Measurements from ENCODE around the gene C1QTNF7. TPM values are rescaled to one million over a fixed set of nuclear protein-coding genes. Genes with fewer than 3 reads are reported as not detected.

C1QTNF7 gene
- total RNA-seq, 1 donor from 2014 or later = not detected

DNA sequence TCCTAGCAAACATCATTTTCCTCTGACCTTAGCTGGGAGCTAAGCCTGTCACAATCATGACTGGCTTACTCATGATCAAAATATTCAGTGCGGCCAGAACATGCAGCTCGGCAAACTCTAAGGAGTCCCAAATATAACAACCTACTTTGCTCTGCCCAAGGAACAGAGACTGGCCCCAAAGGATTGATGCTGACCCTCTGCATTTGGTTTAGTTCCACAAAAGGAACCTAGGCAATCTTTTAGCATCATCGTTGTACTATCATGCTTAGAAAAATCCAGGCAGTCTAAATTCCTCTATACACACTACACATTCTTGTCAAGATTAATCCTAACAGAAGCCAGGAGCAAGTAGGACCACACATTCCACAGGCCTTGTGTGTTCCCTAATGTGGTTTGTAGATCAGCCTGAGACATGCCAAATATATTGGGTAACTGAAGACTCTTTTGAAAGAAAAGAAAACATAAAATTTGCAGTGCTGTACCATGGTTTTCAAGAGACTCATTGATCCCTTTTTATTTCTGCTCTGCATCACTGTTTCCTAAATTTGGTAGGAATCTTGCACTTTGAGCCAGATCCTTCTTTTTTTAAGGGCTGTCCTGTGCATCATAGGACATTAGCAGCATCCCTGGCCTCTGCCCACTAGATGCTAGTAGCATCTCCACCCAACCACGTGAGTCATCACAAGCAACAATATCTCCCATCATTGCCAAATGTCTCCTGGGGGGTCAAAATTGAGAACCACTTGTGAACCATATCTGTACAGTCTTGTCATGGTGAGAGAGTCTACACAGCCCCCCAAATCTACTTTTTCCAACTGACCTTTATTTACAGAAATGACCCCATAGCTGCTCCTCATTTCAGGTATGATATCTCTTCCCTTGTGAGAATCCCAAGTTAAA is 24.3 kb downstream of the C1QTNF7 start:
- no peak for DNase-seq (ENCODE audit: low read depth)
- no peak overlapping the region for H3K4me3 ChIP-seq (ENCODE audit: low read depth, low read length)
- TF ChIP-seq, protein P1, sequence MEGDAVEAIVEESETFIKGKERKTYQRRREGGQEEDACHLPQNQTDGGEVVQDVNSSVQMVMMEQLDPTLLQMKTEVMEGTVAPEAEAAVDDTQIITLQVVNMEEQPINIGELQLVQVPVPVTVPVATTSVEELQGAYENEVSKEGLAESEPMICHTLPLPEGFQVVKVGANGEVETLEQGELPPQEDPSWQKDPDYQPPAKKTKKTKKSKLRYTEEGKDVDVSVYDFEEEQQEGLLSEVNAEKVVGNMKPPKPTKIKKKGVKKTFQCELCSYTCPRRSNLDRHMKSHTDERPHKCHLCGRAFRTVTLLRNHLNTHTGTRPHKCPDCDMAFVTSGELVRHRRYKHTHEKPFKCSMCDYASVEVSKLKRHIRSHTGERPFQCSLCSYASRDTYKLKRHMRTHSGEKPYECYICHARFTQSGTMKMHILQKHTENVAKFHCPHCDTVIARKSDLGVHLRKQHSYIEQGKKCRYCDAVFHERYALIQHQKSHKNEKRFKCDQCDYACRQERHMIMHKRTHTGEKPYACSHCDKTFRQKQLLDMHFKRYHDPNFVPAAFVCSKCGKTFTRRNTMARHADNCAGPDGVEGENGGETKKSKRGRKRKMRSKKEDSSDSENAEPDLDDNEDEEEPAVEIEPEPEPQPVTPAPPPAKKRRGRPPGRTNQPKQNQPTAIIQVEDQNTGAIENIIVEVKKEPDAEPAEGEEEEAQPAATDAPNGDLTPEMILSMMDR (conservative IDR thresholded peaks at IDR 0.05; ENCODE audit: low read depth, low read length) = no peak

DNA sequence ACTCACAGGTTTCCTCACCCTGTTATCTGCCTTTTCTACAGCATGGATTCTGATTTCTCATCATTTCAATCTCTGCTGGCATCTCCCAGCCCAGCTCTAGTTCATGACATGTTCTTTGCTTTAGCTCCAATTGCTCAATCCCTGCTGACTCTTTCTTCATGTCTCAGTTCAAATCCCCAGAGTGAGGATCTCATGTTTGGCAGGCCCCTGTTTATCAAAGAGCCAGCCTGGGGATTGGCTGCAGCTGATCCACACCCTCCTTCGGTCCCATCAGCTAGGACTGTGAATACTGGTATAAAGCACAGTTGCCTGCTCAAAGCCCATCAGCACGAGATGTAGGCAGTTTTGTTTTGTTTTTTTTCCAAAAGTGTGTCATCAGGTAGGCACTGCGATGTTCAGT is 27.5 kb downstream of the C1QTNF7 start:
- DNase-seq (ENCODE audit: low read depth) = no peak
- TF ChIP-seq, protein P1 (conservative IDR thresholded peaks at IDR 0.05; ENCODE audit: low read depth, low read length) = no peak
- H3K4me3 ChIP-seq (ENCODE audit: low read depth, low read length) = no peak overlapping the region

- no peak for DNase-seq (ENCODE audit: low read depth)
- TF ChIP-seq, protein P1 (conservative IDR thresholded peaks at IDR 0.05; ENCODE audit: low read depth, low read length) = peak; percentile 71
- no peak overlapping the region for H3K4me3 ChIP-seq (ENCODE audit: low read depth, low read length)
These were observed 29.8 kb downstream of the C1QTNF7 start for GRCh38 chr4:15457406-15458201.

GRCh38 chr4:15458616-15459015 is 30.8 kb downstream of the C1QTNF7 start:
- no peak overlapping the region for H3K4me3 ChIP-seq (ENCODE audit: low read depth, low read length)
- no peak for DNase-seq (ENCODE audit: low read depth)
- TF ChIP-seq, protein P1 (conservative IDR thresholded peaks at IDR 0.05; ENCODE audit: low read depth, low read length) = no peak

DNA sequence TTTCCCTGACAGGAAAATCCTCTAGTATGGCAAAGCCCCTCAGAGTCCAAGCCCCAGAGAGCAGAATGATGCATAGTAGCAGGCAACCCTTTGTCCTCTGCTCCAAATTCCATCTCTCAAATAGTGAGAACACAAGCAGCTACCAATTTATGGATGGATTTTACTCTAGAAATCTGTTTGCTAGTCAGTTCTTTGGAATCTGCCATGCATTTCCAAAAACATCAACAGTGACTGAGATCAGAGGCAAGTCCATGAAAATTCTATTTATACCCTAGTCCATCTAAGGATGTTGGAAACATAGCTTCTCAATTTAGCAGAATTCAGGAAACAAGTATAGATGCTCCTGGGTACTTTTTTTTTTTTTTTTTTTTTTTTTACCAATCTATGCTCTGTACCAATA is 31.9 kb downstream of the C1QTNF7 start:
- DNase-seq (ENCODE audit: low read depth) = no peak
- no peak overlapping the region for H3K4me3 ChIP-seq (ENCODE audit: low read depth, low read length)
- TF ChIP-seq, protein P1 (conservative IDR thresholded peaks at IDR 0.05; ENCODE audit: low read depth, low read length) = no peak

DNA sequence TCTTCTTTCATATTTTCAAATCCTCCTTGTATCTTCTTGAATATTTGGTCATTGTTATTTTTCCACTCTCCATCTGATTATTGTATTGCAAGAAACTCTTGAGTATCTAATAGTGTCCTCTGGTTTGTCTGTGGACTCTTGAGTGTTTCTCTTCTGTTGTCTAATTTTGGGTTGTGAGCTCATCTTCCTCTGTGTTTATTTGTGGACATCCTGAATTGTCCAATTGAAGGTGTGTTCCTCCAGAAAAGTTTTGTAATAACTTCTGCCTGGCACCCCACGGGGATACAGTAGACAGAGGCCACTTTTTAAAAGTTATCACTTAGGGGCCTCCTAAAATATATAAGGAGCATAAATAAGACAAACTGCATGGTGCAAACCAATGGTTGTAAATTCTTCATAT is 38.8 kb downstream of the C1QTNF7 start:
- H3K4me3 ChIP-seq (ENCODE audit: low read depth, low read length) = no peak overlapping the region
- no peak for DNase-seq (ENCODE audit: low read depth)
- TF ChIP-seq, protein P1 (conservative IDR thresholded peaks at IDR 0.05; ENCODE audit: low read depth, low read length) = no peak
